PC-9 (cell line): Measurements from ENCODE around the gene SCRN1.

Source experiments
- CTCF ChIP-seq: fragments of 200-600 bp; sonication (generic); conservative IDR thresholded peaks from 2 replicates; pipeline ENCODE4 v1.6.1; 2017; ENCODE audit warnings: mixed run types, antibody characterized with exemption, mild to moderate bottlenecking, moderate library complexity
- EZH2 ChIP-seq: fragments of 200-600 bp; sonication (generic); IDR thresholded peaks from 2 replicates; pipeline ENCODE4 v1.8.0; 2017; ENCODE audit warnings: antibody characterized with exemption, low read depth

GRCh38 chr7:30028216-30028748 lies 38.7 kb upstream of the SCRN1 start, which contains the start of gene PLEKHA8:
- TF ChIP-seq CTCF, result no peak
- no peak for TF ChIP-seq EZH2
